H9 (cell line): ENCODE results near the gene TAOK2. TPM values are rescaled to one million over a fixed set of nuclear protein-coding genes. Genes with fewer than 3 reads are reported as not detected.

Experiments
- DNase-seq: peaks from one replicate; pipeline ENCODE4 v3.0.0-alpha.2; 2017
- H2AFZ ChIP-seq: one replicate; pipeline ENCODE4 v1.6.1; 2013; ENCODE audit warnings: mild to moderate bottlenecking, low read length, control low read depth, moderate library complexity
- H2AK5ac ChIP-seq: 2 replicates; pipeline ENCODE4 v1.6.1; 2013; ENCODE audit warnings: low read length, control low read depth, mixed read lengths; ENCODE audit not compliant: insufficient read length
- H2BK120ac ChIP-seq: one replicate; pipeline ENCODE4 v1.6.1; 2013; ENCODE audit warnings: low read depth, mild to moderate bottlenecking, low read length, control low read depth, inconsistent platforms; ENCODE audit not compliant: poor library complexity, severe bottlenecking
- H2BK12ac ChIP-seq: 2 replicates; pipeline ENCODE4 v1.6.1; 2013; ENCODE audit warnings: low read length, control low read depth, mixed read lengths, low read depth; ENCODE audit not compliant: insufficient read length
- H2BK15ac ChIP-seq: 2 replicates; pipeline ENCODE4 v1.6.1; 2013; ENCODE audit warnings: low read depth, low read length, control low read depth
- H2BK20ac ChIP-seq: one replicate; pipeline ENCODE4 v1.6.1; 2013; ENCODE audit warnings: low read depth, mild to moderate bottlenecking, low read length, control low read depth, inconsistent platforms; ENCODE audit not compliant: poor library complexity, severe bottlenecking
- H2BK5ac ChIP-seq: 2 replicates; pipeline ENCODE4 v1.6.1; 2013; ENCODE audit warnings: low read length, control low read depth, mixed read lengths; ENCODE audit not compliant: insufficient read length
- H3K14ac ChIP-seq: 2 replicates; pipeline ENCODE4 v1.6.1; 2013; ENCODE audit warnings: low read length, control low read depth; ENCODE audit not compliant: insufficient read depth
- H3K18ac ChIP-seq: 2 replicates; pipeline ENCODE4 v1.6.1; 2013; ENCODE audit warnings: low read depth, mild to moderate bottlenecking, mixed read lengths, low read length, control low read depth; ENCODE audit not compliant: insufficient read length
- H3K23ac ChIP-seq: 2 replicates; pipeline ENCODE4 v1.6.1; 2013; ENCODE audit warnings: low read length, control low read depth, mixed read lengths, low read depth; ENCODE audit not compliant: insufficient read length
- H3K23me2 ChIP-seq: 2 replicates; pipeline ENCODE4 v1.6.1; 2013; ENCODE audit warnings: low read depth, mild to moderate bottlenecking, mixed read lengths, low read length, control low read depth; ENCODE audit not compliant: insufficient read length, poor library complexity, severe bottlenecking
- H3K27ac ChIP-seq: 2 replicates; pipeline ENCODE4 v1.5.1; 2013; ENCODE audit warnings: low read length, control low read depth, mixed read lengths, low read depth; ENCODE audit not compliant: insufficient read length
- H3K27me3 ChIP-seq: 2 replicates; pipeline ENCODE4 v1.6.1; 2013; ENCODE audit warnings: low read length, control low read depth, inconsistent platforms; ENCODE audit not compliant: insufficient read depth
- H3K4ac ChIP-seq: 2 replicates; pipeline ENCODE4 v1.6.1; 2013; ENCODE audit warnings: low read depth, mild to moderate bottlenecking, control low read depth, inconsistent platforms, low read length, moderate library complexity
- H3K4me1 ChIP-seq: 2 replicates; pipeline ENCODE4 v1.6.1; 2013; ENCODE audit warnings: low read length, control low read depth, inconsistent platforms; ENCODE audit not compliant: insufficient read depth
- H3K4me2 ChIP-seq: 2 replicates; pipeline ENCODE4 v1.6.1; 2013; ENCODE audit warnings: low read length, control low read depth, mixed read lengths; ENCODE audit not compliant: insufficient read length, insufficient read depth
- H3K56ac ChIP-seq: 2 replicates; pipeline ENCODE4 v1.6.1; 2013; ENCODE audit warnings: low read depth, mild to moderate bottlenecking, mixed read lengths, low read length, control low read depth; ENCODE audit not compliant: insufficient read length
- H3K79me1 ChIP-seq: 2 replicates; pipeline ENCODE4 v1.6.1; 2013; ENCODE audit warnings: low read depth, mild to moderate bottlenecking, moderate library complexity, low read length, control low read depth, inconsistent platforms; ENCODE audit not compliant: insufficient read depth, poor library complexity, severe bottlenecking
- H3K79me2 ChIP-seq: 2 replicates; pipeline ENCODE4 v1.6.1; 2013; ENCODE audit warnings: low read length, control low read depth, inconsistent platforms; ENCODE audit not compliant: insufficient read depth
- H3K9ac ChIP-seq: 2 replicates; pipeline ENCODE4 v1.6.1; 2013; ENCODE audit warnings: low read length, control low read depth, mixed read lengths; ENCODE audit not compliant: insufficient read length; ENCODE audit errors: extremely low read depth
- H3K9me3 ChIP-seq: one replicate; pipeline ENCODE4 v1.6.1; 2013; ENCODE audit warnings: low read depth, low read length, inconsistent platforms; ENCODE audit not compliant: control insufficient read depth
- H3T11ph ChIP-seq: one replicate; pipeline ENCODE4 v1.6.1; 2013; ENCODE audit warnings: mild to moderate bottlenecking, low read length, control low read depth, inconsistent platforms
- H4K20me1 ChIP-seq: one replicate; pipeline ENCODE4 v1.6.1; 2013; ENCODE audit not compliant: control insufficient read depth, insufficient read length, insufficient read depth
- H4K5ac ChIP-seq: 2 replicates; pipeline ENCODE4 v1.6.1; 2013; ENCODE audit warnings: low read depth, mild to moderate bottlenecking, mixed read lengths, low read length, control low read depth; ENCODE audit not compliant: insufficient read length
- H4K8ac ChIP-seq: replicated peaks from 2 replicates; pipeline ENCODE4 v1.6.1; 2013; ENCODE audit warnings: low read length, control low read depth, mixed read lengths, low read depth; ENCODE audit not compliant: insufficient read length
- H4K91ac ChIP-seq: 2 replicates; pipeline ENCODE4 v1.6.1; 2013; ENCODE audit warnings: low read depth, mild to moderate bottlenecking, moderate library complexity, mixed read lengths, low read length, control low read depth; ENCODE audit not compliant: insufficient read length
- H3K27ac Mint-ChIP-seq, 3 experiments: 2 replicates in 2 of 3; 3 replicates in 1 of 3; pipeline ENCODE4 v1.8.0; 2020 to 2021; ENCODE audit warnings: mixed read lengths in 3 of 3, mild to moderate bottlenecking in 1 of 3, moderate library complexity in 1 of 3
- H3K27me3 Mint-ChIP-seq: 2 replicates; pipeline ENCODE4 v1.8.0; 2021; ENCODE audit warnings: low read depth, mild to moderate bottlenecking, moderate library complexity, mixed read lengths
- H3K36me3 Mint-ChIP-seq, 3 experiments: 2 replicates in 2 of 3; 3 replicates in 1 of 3; pipeline ENCODE4 v1.8.0; 2020 to 2021; ENCODE audit warnings: low read depth in 3 of 3, mixed read lengths in 3 of 3; ENCODE audit not compliant: insufficient read depth in 1 of 3
- H3K4me1 Mint-ChIP-seq, 2 experiments: 2 replicates each; pipeline ENCODE4 v1.8.0; 2020; ENCODE audit warnings: mixed read lengths in 2 of 2
- H3K4me3 Mint-ChIP-seq, 2 experiments: 2 replicates in 1 of 2; 3 replicates in 1 of 2; pipeline ENCODE4 v1.8.0; 2020 to 2021; ENCODE audit warnings: mild to moderate bottlenecking in 2 of 2, mixed read lengths in 2 of 2, moderate library complexity in 1 of 2
- H3K9me3 Mint-ChIP-seq, 2 experiments: 2 replicates in 1 of 2; 3 replicates in 1 of 2; pipeline ENCODE4 v1.8.0; 2020; ENCODE audit warnings: mild to moderate bottlenecking in 2 of 2, mixed read lengths in 2 of 2, moderate library complexity in 1 of 2
- WGBS: extraction: QIAGEN DNeasy Blood & Tissue Kit; methylation state at CpG from one replicate; pipeline ENCODE4 v1.1.7; 2013; ENCODE audit warnings: missing lambda C conversion rate, low lambda C conversion rate, mixed read lengths; ENCODE audit not compliant: insufficient read length; ENCODE audit errors: extremely low coverage; 5-methylcytosine and 5-hydroxymethylcytosine counted together
- total RNA-seq: library from RNA; stranded (reverse); gene quantifications from 2 replicates; pipeline ENCODE4 v1.2.1, GENCODE V29; 2021
- TF ChIP-seq, protein P1 (sequence below): fragments of 200-600 bp; sonication (generic); conservative IDR thresholded peaks from 3 replicates; pipeline ENCODE4 v1.8.0; 2021; ENCODE audit warnings: antibody characterized with exemption, mild to moderate bottlenecking

The TAOK2 gene
- total RNA-seq, 1 experiment from 2014 or later, result 43.9 TPM

DNA sequence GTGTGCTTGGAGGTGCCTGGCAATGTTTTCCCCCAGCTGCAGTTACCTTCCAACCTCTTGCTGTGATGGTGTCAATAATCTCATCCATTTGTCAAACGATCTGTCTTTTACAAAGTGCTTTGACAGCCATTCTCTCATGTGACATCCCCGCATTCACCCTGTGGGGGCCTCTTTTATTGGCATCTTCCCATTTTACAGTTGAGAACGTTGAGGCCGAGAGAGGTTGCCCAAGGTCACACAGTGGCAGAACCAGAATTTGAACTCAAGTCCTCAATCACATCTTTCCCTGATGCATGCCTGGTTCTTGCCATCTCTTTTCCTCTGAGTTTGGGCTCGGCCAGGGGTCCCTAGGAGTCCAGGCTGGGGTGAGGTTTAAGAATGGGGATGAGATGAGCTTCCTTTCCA, 1.5 kb downstream of the TAOK2 start:
- peaks cover 7% of the 10 kb centered on the region for H3K9me3 ChIP-seq
- H4K20me1 ChIP-seq, result no peaks in the 10 kb centered on the region
- no peak overlapping the region for H4K8ac ChIP-seq
- peaks cover 14% of the 10 kb centered on the region for H3K23me2 ChIP-seq
- Mint-ChIP-seq H3K9me3 (peaks cover 14 to 16% of the 10 kb centered on the region in 2 experiments), H3K27me3 (peaks cover 16% of the 10 kb centered on the region), H3K4me3 (peak overlapping the region; percentile 95 to 96), H3K36me3 (peaks cover 37 to 50% (median 49%) of the 10 kb centered on the region in 3 experiments), H3K27ac (no peak overlapping the region), H3K4me1 (peaks cover 29% of the 10 kb centered on the region in 2 experiments)
- H2BK120ac ChIP-seq, result no peak overlapping the region
- H4K91ac ChIP-seq, result no peak overlapping the region
- H4K5ac ChIP-seq, result no peak overlapping the region
- H2BK5ac ChIP-seq, result no peak overlapping the region
- H3K14ac ChIP-seq, result no peak overlapping the region
- H3K79me1 ChIP-seq, result peaks cover 7% of the 10 kb centered on the region
- H3T11ph ChIP-seq, result no peak overlapping the region
- peaks cover 3% of the 10 kb centered on the region; the same call in 1 of the 2 replicates for H3K27me3 ChIP-seq
- no peak overlapping the region for H2BK20ac ChIP-seq
- H3K4me2 ChIP-seq, result peak overlapping the region; percentile 84
- no peak overlapping the region for H2BK15ac ChIP-seq
- no peak overlapping the region for H3K56ac ChIP-seq
- H3K23ac ChIP-seq, result no peak overlapping the region
- no peak overlapping the region for H2AFZ ChIP-seq
- no peak overlapping the region for H3K18ac ChIP-seq
- TF ChIP-seq, protein P1, sequence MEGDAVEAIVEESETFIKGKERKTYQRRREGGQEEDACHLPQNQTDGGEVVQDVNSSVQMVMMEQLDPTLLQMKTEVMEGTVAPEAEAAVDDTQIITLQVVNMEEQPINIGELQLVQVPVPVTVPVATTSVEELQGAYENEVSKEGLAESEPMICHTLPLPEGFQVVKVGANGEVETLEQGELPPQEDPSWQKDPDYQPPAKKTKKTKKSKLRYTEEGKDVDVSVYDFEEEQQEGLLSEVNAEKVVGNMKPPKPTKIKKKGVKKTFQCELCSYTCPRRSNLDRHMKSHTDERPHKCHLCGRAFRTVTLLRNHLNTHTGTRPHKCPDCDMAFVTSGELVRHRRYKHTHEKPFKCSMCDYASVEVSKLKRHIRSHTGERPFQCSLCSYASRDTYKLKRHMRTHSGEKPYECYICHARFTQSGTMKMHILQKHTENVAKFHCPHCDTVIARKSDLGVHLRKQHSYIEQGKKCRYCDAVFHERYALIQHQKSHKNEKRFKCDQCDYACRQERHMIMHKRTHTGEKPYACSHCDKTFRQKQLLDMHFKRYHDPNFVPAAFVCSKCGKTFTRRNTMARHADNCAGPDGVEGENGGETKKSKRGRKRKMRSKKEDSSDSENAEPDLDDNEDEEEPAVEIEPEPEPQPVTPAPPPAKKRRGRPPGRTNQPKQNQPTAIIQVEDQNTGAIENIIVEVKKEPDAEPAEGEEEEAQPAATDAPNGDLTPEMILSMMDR, result no peak
- H3K79me2 ChIP-seq, result peaks cover 5% of the 10 kb centered on the region; the same call in 1 of the 2 replicates
- H3K4ac ChIP-seq, result no peak overlapping the region
- H3K9ac ChIP-seq, result peak overlapping the region; percentile 49
- no peak for DNase-seq
- peaks cover 3% of the 10 kb centered on the region; the same call in 1 of the 2 replicates for H3K4me1 ChIP-seq
- no peak overlapping the region for H2AK5ac ChIP-seq
- no peak overlapping the region for H3K27ac ChIP-seq
- no peak overlapping the region for H2BK12ac ChIP-seq
- WGBS, result no CpG with 5 or more reads among the region's 5 CpGs
